GM23338 (cell line): Measurements from ENCODE around the gene GAA. TPM values are rescaled to one million over a fixed set of nuclear protein-coding genes. Genes with fewer than 3 reads are reported as not detected.

ENCODE experiments used
- ATAC-seq: fragments of 200-7000 bp; cut with Tn5 transposase; 3 replicates; pipeline ENCODE4 v1.9.1; 2020
- DNase-seq: peaks from one replicate; pipeline ENCODE4 v3.0.0-alpha.2; 2015; ENCODE audit warnings: low spot score
- H2AFZ ChIP-seq: fragments of 200-600 bp; sonication (generic); 2 replicates; pipeline ENCODE4 v1.8.0; 2016; ENCODE audit warnings: antibody characterized with exemption, mild to moderate bottlenecking, moderate library complexity
- H3F3A ChIP-seq: fragments of 200-600 bp; sonication (generic); replicated peaks from 2 replicates; pipeline ENCODE4 v1.8.0; 2017; ENCODE audit warnings: antibody characterized with exemption, mixed run types, low read depth
- H3K27ac ChIP-seq: fragments of 200-600 bp; sonication (generic); 2 replicates; pipeline ENCODE4 v1.6.1; 2016; ENCODE audit warnings: low read depth
- H3K27me3 ChIP-seq: fragments of 200-600 bp; sonication (generic); 2 replicates; pipeline ENCODE4 v1.8.0; 2016; ENCODE audit warnings: mild to moderate bottlenecking, mixed run types, moderate library complexity; ENCODE audit not compliant: insufficient read depth
- H3K36me3 ChIP-seq: fragments of 200-600 bp; sonication (generic); 2 replicates; pipeline ENCODE4 v1.8.0; 2016; ENCODE audit warnings: mild to moderate bottlenecking; ENCODE audit not compliant: insufficient read depth
- H3K4me1 ChIP-seq: fragments of 200-600 bp; sonication (generic); 2 replicates; pipeline ENCODE4 v1.8.0; 2016; ENCODE audit warnings: mild to moderate bottlenecking, moderate library complexity; ENCODE audit not compliant: insufficient read depth
- H3K4me2 ChIP-seq: fragments of 200-600 bp; sonication (generic); 2 replicates; pipeline ENCODE4 v1.7.1; 2017; ENCODE audit warnings: mixed run types
- H3K4me3 ChIP-seq: fragments of 200-600 bp; sonication (generic); 2 replicates; pipeline ENCODE4 v1.6.1; 2016; ENCODE audit warnings: mixed run types
- H3K79me2 ChIP-seq: fragments of 200-600 bp; sonication (generic); replicated peaks from 2 replicates; pipeline ENCODE4 v1.8.0; 2017; ENCODE audit warnings: mild to moderate bottlenecking; ENCODE audit not compliant: insufficient read depth
- H3K9me2 ChIP-seq: fragments of 200-600 bp; sonication (generic); 2 replicates; pipeline ENCODE4 v1.8.0; 2017; ENCODE audit not compliant: insufficient read depth
- H4K20me1 ChIP-seq: fragments of 200-600 bp; sonication (generic); replicated peaks from 2 replicates; pipeline ENCODE4 v1.8.0; 2017; ENCODE audit warnings: mild to moderate bottlenecking; ENCODE audit not compliant: insufficient read depth
- H3K27ac Mint-ChIP-seq: 2 replicates; pipeline ENCODE4 v1.8.0; 2020; ENCODE audit warnings: inconsistent platforms, mild to moderate bottlenecking, moderate library complexity, mixed read lengths
- H3K27me3 Mint-ChIP-seq: 3 replicates; pipeline ENCODE4 v1.8.0; 2022; ENCODE audit warnings: low read depth, mild to moderate bottlenecking, moderate library complexity, mixed read lengths, inconsistent platforms; ENCODE audit not compliant: insufficient read depth, poor library complexity
- H3K36me3 Mint-ChIP-seq: 3 replicates; pipeline ENCODE4 v1.8.0; 2021; ENCODE audit warnings: low read depth, mild to moderate bottlenecking, inconsistent platforms, moderate library complexity, mixed read lengths
- H3K4me1 Mint-ChIP-seq: 3 replicates; pipeline ENCODE4 v1.8.0; 2020; ENCODE audit warnings: mild to moderate bottlenecking, inconsistent platforms, mixed read lengths
- H3K4me3 Mint-ChIP-seq: 3 replicates; pipeline ENCODE4 v1.8.0; 2021; ENCODE audit warnings: moderate library complexity, mild to moderate bottlenecking, inconsistent platforms, mixed read lengths
- H3K9me3 Mint-ChIP-seq: 3 replicates; pipeline ENCODE4 v1.8.0; 2020; ENCODE audit warnings: moderate library complexity, mild to moderate bottlenecking, inconsistent platforms, mixed read lengths
- CTCF ChIP-seq, 2 experiments: fragments of 200-600 bp in 1 of 2; sonication (generic) in 1 of 2; conservative IDR thresholded peaks; 2 replicates each; pipeline versions ENCODE4 v1.5.1 to v1.6.1; 2016 to 2017; ENCODE audit warnings: antibody characterized with exemption in 2 of 2, low read depth in 2 of 2, mild to moderate bottlenecking in 2 of 2, moderate library complexity in 1 of 2
- ETS1 ChIP-seq: IDR thresholded peaks from 2 replicates; pipeline ENCODE4 v1.6.1; 2016; ENCODE audit warnings: antibody characterized with exemption
- EZH2phosphoT487 ChIP-seq: fragments of 200-600 bp; sonication (generic); IDR thresholded peaks from one replicate; pipeline ENCODE4 v1.8.1; 2018; ENCODE audit warnings: antibody characterized with exemption; ENCODE audit not compliant: unreplicated experiment
- JUNB ChIP-seq: IDR thresholded peaks from one replicate; pipeline ENCODE4 v1.6.1; 2016; ENCODE audit warnings: antibody characterized with exemption; ENCODE audit not compliant: unreplicated experiment
- POLR2AphosphoS5 ChIP-seq: IDR thresholded peaks from 2 replicates; pipeline ENCODE4 v1.6.1; 2016; ENCODE audit warnings: antibody characterized with exemption, low read depth
- REST ChIP-seq: IDR thresholded peaks from one replicate; pipeline ENCODE4 v1.6.1; 2018; ENCODE audit warnings: antibody characterized with exemption; ENCODE audit not compliant: unreplicated experiment
- STAT1 ChIP-seq: IDR thresholded peaks from one replicate; pipeline ENCODE4 v1.6.1; 2016; ENCODE audit warnings: antibody characterized with exemption; ENCODE audit not compliant: unreplicated experiment
- ZNF462 ChIP-seq: fragments of 250-450 bp; sonication (Bioruptor Pico); IDR thresholded peaks from 2 replicates; pipeline ENCODE4 v1.5.0; 2020; ENCODE audit warnings: mild to moderate bottlenecking, moderate library complexity
- polyA plus RNA-seq: library from polyadenylated mRNA; unstranded; fragments of >200 nt; fragmentation: Nextera tagmentation; extraction: Ambion mirVana; gene quantifications from 2 replicates; pipeline ENCODE4 v1.2.1, GENCODE V29; 2016
- total RNA-seq: library from RNA; depleted of rRNA; stranded (reverse); fragments of >200 nt; shearing (Covaris generic); gene quantifications from 2 replicates; pipeline ENCODE4 v1.2.3, GENCODE V29; 2014

GAA gene
- total and polyA plus RNA-seq, 2 experiments from 2014 or later = 72.5 to 98.1 TPM

- Mint-ChIP-seq H3K9me3 (no peaks in the 10 kb centered on the region), H3K4me3 (no peak overlapping the region), H3K36me3 (no peaks in the 10 kb centered on the region), H3K4me1 (peaks cover 12% of the 10 kb centered on the region), H3K27ac (no peak overlapping the region), H3K27me3 (peaks cover 12% of the 10 kb centered on the region)
- no peak for ATAC-seq
- H3K27me3 ChIP-seq = no peaks in the 10 kb centered on the region
- H3F3A ChIP-seq = peaks cover 10% of the 10 kb centered on the region; the same call in 1 of the 2 replicates
- no peak for DNase-seq
- H3K4me1 ChIP-seq = peaks cover 10% of the 10 kb centered on the region
- no peak overlapping the region for H2AFZ ChIP-seq
- no peaks in the 10 kb centered on the region for H3K79me2 ChIP-seq
- TF ChIP-seq REST (no peak), ZNF462 (CRISPR knock-in tag) (no peak), CTCF (conservative IDR thresholded peaks at IDR 0.05; ENCODE audit: low read depth in 2 of 2) (no peak), JUNB (no peak), EZH2phosphoT487 (no peak), POLR2AphosphoS5 (no peak), STAT1 (no peak), ETS1 (no peak)
- no peak overlapping the region for H3K4me2 ChIP-seq
- no peak overlapping the region for H3K4me3 ChIP-seq
- no peaks in the 10 kb centered on the region for H3K36me3 ChIP-seq
- H3K9me2 ChIP-seq = no peaks in the 10 kb centered on the region
- H4K20me1 ChIP-seq = no peaks in the 10 kb centered on the region
- H3K27ac ChIP-seq = no peak overlapping the region
Observed at GRCh38 chr17:80122926-80123505, 21.6 kb downstream of the GAA start.
